Measurements from ENCODE around the gene SCYL1.

DNA sequence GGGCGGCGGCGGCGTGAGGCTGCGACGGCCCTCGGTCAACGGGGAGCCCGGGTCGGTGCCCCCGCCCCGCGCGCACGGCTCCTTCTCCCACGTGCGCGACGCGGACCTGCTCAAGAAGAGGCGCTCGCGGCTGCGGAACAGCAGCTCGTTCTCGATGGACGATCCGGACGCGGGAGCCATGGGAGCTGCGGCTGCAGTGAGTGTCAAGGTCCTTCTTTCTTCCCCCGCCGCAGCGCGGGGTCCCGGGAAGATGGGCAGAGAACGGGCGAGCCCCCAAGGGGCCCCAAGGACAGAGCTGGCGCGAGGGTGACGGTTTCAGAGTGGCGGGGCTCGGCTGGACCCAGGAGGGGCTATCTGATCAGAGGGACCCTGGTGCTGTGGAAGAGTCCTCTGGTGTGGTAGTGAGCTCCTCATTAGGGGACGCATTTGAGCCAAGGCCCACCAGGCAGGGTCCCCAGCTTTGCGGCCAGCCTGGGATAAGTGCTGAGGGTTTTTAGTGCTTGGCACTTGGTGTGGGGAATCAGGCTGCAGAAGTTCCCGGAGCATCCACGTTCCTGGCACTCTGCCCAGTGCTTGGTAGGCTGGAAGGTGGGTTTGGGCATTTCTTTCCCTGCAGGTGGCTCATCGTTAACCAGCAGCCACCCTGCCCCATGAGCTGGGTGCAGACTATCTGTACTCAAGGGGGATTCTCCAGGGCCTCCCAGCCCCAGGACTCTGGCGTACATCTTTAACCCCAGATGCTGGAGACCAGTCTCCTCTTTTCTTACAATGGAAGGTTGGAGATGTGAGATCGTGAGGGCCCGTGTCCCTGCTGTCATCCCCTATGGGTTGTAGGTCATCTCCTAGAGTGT, 60.7 kb downstream of the SCYL1 start:
- TF ChIP-seq, protein P1, sequence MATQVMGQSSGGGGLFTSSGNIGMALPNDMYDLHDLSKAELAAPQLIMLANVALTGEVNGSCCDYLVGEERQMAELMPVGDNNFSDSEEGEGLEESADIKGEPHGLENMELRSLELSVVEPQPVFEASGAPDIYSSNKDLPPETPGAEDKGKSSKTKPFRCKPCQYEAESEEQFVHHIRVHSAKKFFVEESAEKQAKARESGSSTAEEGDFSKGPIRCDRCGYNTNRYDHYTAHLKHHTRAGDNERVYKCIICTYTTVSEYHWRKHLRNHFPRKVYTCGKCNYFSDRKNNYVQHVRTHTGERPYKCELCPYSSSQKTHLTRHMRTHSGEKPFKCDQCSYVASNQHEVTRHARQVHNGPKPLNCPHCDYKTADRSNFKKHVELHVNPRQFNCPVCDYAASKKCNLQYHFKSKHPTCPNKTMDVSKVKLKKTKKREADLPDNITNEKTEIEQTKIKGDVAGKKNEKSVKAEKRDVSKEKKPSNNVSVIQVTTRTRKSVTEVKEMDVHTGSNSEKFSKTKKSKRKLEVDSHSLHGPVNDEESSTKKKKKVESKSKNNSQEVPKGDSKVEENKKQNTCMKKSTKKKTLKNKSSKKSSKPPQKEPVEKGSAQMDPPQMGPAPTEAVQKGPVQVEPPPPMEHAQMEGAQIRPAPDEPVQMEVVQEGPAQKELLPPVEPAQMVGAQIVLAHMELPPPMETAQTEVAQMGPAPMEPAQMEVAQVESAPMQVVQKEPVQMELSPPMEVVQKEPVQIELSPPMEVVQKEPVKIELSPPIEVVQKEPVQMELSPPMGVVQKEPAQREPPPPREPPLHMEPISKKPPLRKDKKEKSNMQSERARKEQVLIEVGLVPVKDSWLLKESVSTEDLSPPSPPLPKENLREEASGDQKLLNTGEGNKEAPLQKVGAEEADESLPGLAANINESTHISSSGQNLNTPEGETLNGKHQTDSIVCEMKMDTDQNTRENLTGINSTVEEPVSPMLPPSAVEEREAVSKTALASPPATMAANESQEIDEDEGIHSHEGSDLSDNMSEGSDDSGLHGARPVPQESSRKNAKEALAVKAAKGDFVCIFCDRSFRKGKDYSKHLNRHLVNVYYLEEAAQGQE (IDR thresholded peaks at IDR 0.05; ENCODE audit: unreplicated experiment) = no peak
- TF ChIP-seq EZH2phosphoT487 (IDR thresholded peaks at IDR 0.05; ENCODE audit: unreplicated experiment) = no peak
- TF ChIP-seq, protein P2, sequence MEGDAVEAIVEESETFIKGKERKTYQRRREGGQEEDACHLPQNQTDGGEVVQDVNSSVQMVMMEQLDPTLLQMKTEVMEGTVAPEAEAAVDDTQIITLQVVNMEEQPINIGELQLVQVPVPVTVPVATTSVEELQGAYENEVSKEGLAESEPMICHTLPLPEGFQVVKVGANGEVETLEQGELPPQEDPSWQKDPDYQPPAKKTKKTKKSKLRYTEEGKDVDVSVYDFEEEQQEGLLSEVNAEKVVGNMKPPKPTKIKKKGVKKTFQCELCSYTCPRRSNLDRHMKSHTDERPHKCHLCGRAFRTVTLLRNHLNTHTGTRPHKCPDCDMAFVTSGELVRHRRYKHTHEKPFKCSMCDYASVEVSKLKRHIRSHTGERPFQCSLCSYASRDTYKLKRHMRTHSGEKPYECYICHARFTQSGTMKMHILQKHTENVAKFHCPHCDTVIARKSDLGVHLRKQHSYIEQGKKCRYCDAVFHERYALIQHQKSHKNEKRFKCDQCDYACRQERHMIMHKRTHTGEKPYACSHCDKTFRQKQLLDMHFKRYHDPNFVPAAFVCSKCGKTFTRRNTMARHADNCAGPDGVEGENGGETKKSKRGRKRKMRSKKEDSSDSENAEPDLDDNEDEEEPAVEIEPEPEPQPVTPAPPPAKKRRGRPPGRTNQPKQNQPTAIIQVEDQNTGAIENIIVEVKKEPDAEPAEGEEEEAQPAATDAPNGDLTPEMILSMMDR (conservative IDR thresholded peaks at IDR 0.05; ENCODE audit: low read depth in 2 of 2) = no peak
